B cell (primary cell): Measurements from ENCODE around the gene AOC2. TPM values are rescaled to one million over a fixed set of nuclear protein-coding genes. Genes with fewer than 3 reads are reported as not detected.

Experiments
- ATAC-seq: fragments of 200-7000 bp; cut with Tn5 transposase; one replicate; pipeline ENCODE4 v1.10.0; 2021; ENCODE audit warnings: low read depth, mild to moderate bottlenecking, moderate number of reproducible peaks, moderate library complexity
- CTCF ChIA-PET: fragments of 350-600 bp; sonication (Branson Sonifier 250); formaldehyde crosslinking; loops from one replicate; lab custom pipeline; 2021; ENCODE audit warnings: antibody characterized with exemption, inconsistent platforms; lab: Charles Lee
- POLR2A ChIA-PET: fragments of 350-600 bp; sonication (Branson Sonifier 250); formaldehyde crosslinking; loops from one replicate; lab custom pipeline; 2021; ENCODE audit warnings: antibody characterized with exemption; lab: Charles Lee
- DNase-seq: peaks from one replicate; pipeline ENCODE4 v3.0.0; 2013
- H2AFZ ChIP-seq: 2 replicates; pipeline ENCODE4 v1.6.1; 2012; ENCODE audit warnings: mild to moderate bottlenecking, low read depth, low read length; ENCODE audit not compliant: insufficient read depth, poor library complexity, severe bottlenecking
- H3K27ac ChIP-seq, 2 donors: 1 replicate in 1 of 2; 2 replicates in 1 of 2; pipeline ENCODE4 v1.5.1; 2012 to 2013; ENCODE audit warnings: low read length in 2 of 2, mild to moderate bottlenecking in 2 of 2, moderate library complexity in 1 of 2
- H3K27me3 ChIP-seq, 4 experiments: fragments of 200-600 bp in 1 of 4; sonication (generic) in 1 of 4; replicated peaks in 1 of 4; 1 replicate in 2 of 4; 2 replicates in 2 of 4; pipeline versions ENCODE4 v1.6.1 to v1.7.0; 2013 to 2016; ENCODE audit warnings: low read length in 3 of 4, mild to moderate bottlenecking in 2 of 4, mixed read lengths in 1 of 4, moderate library complexity in 1 of 4; ENCODE audit not compliant: insufficient read depth in 4 of 4, control insufficient read depth in 3 of 4; ENCODE audit errors: control extremely low read depth in 1 of 4
- H3K36me3 ChIP-seq, 2 experiments: replicated peaks in 1 of 2; 1 replicate in 1 of 2; 2 replicates in 1 of 2; pipeline versions ENCODE4 v1.6.1 to v1.7.1; 2013; ENCODE audit warnings: low read length in 1 of 2; ENCODE audit not compliant: insufficient read depth in 2 of 2, control insufficient read depth in 1 of 2; ENCODE audit errors: control extremely low read depth in 1 of 2, extremely low read depth in 1 of 2
- H3K4me1 ChIP-seq, 2 donors: fragments of 200-600 bp in 1 of 2; sonication (generic) in 1 of 2; 1 replicate in 1 of 2; 2 replicates in 1 of 2; pipeline versions ENCODE4 v1.5.1 to v1.6.1; 2013 to 2017; ENCODE audit warnings: low read length in 2 of 2; ENCODE audit not compliant: control insufficient read depth in 2 of 2, insufficient read depth in 2 of 2
- H3K4me2 ChIP-seq: replicated peaks from 2 replicates; pipeline ENCODE3; 2012; ENCODE audit warnings: mild to moderate bottlenecking, low read depth, low read length; ENCODE audit not compliant: poor library complexity, severe bottlenecking
- H3K4me3 ChIP-seq, 5 experiments: fragments of 200-600 bp in 1 of 5; sonication (generic) in 1 of 5; 1 replicate in 3 of 5; 2 replicates in 2 of 5; pipeline versions ENCODE4 v1.5.1 to v1.7.0; 2011 to 2016; ENCODE audit warnings: low read length in 4 of 5, mild to moderate bottlenecking in 4 of 5, low read depth in 2 of 5, control low read depth in 1 of 5, moderate library complexity in 1 of 5; ENCODE audit not compliant: insufficient read depth in 1 of 5; ENCODE audit errors: control extremely low read depth in 1 of 5, extremely low read depth in 1 of 5
- H3K79me2 ChIP-seq: fragments of 200-600 bp; sonication (generic); one replicate; pipeline ENCODE4 v1.6.0; 2016; ENCODE audit warnings: low read length; ENCODE audit not compliant: control insufficient read depth, insufficient read depth
- H3K9ac ChIP-seq: fragments of 200-600 bp; sonication (generic); 2 replicates; pipeline ENCODE4 v1.6.1; 2017; ENCODE audit warnings: mild to moderate bottlenecking, low read length, moderate library complexity
- H3K9me3 ChIP-seq, 3 donors: one replicate each; pipeline versions ENCODE4 v1.6.1 to v1.7.1; 2013; ENCODE audit warnings: low read length in 2 of 3; ENCODE audit not compliant: control insufficient read depth in 2 of 3, insufficient read depth in 1 of 3; ENCODE audit errors: control extremely low read depth in 1 of 3
- H4K20me1 ChIP-seq: 2 replicates; pipeline ENCODE4 v1.6.0; 2012; ENCODE audit warnings: mild to moderate bottlenecking, low read length; ENCODE audit not compliant: insufficient read depth, control insufficient read depth, poor library complexity, severe bottlenecking
- H3K27ac Mint-ChIP-seq: one replicate; pipeline ENCODE4 v1.8.0; 2021; ENCODE audit warnings: mixed read lengths
- H3K27me3 Mint-ChIP-seq: one replicate; pipeline ENCODE4 v1.8.0; 2021; ENCODE audit warnings: mixed read lengths
- H3K4me1 Mint-ChIP-seq: one replicate; pipeline ENCODE4 v1.8.0; 2021; ENCODE audit warnings: mixed read lengths
- H3K4me3 Mint-ChIP-seq: one replicate; pipeline ENCODE4 v1.8.0; 2021; ENCODE audit warnings: mixed read lengths
- H3K9me3 Mint-ChIP-seq: one replicate; pipeline ENCODE4 v1.8.0; 2022; ENCODE audit warnings: mixed read lengths; ENCODE audit not compliant: insufficient read depth
- EZH2 ChIP-seq: IDR thresholded peaks from 2 replicates; pipeline ENCODE4 v1.6.1; 2012; ENCODE audit warnings: borderline replicate concordance, low read depth, mild to moderate bottlenecking, moderate library complexity, low read length; ENCODE audit not compliant: insufficient read depth, poor library complexity, severe bottlenecking
- WGBS: methylation state at CpG from one replicate; pipeline ENCODE4 v1.1.5; 2013; ENCODE audit warnings: missing lambda C conversion rate; ENCODE audit not compliant: insufficient coverage; 5-methylcytosine and 5-hydroxymethylcytosine counted together
- intact Hi-C: fragments of 100-400 bp; cut with micrococcal nuclease; formaldehyde crosslinking; loops from one replicate; pipeline ENCODE4 v1.10.0; 2022
- polyA plus RNA-seq: library from polyadenylated mRNA; depleted of rRNA; stranded (reverse); fragments of >200 nt; gene quantifications from 2 replicates; pipeline ENCODE4 v1.2.3, GENCODE V29; 2012
- total RNA-seq, 2 donors: library from RNA; stranded (reverse); fragments of 120-200 nt in 1 of 2; gene quantifications; 1 replicate in 1 of 2; 2 replicates in 1 of 2; pipeline versions ENCODE4 v1.2.3 to v1.2.4, GENCODE V29; 2013 to 2022
- TF ChIP-seq, protein P1 (sequence below): fragments of 200-600 bp; IDR thresholded peaks from one replicate; pipeline ENCODE4 v1.8.0; 2022; ENCODE audit warnings: antibody characterized with exemption, mild to moderate bottlenecking

The AOC2 gene
- total and polyA plus RNA-seq, 2 donors (not counting 1 experiment from before 2014, with no cell fraction given) = 1.9 to 3.8 TPM

DNA sequence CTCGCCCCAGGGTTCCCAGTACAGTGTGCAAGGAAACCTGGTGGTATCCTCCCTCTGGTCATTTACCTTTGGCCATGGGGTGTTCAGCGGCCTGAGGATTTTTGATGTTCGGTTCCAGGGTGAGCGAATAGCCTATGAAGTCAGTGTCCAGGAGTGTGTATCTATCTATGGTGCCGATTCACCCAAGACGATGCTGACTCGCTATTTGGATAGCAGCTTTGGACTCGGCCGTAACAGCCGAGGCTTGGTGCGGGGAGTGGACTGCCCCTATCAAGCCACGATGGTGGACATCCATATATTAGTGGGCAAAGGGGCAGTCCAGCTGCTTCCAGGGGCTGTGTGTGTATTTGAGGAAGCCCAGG lies 1.2 kb downstream of the AOC2 start:
- intact Hi-C loops = loop anchor here (10.0 kb wide), 1 partner anchor 89 kb away; no protein-coding TSS in a partner anchor
- H3K9me3 Mint-ChIP-seq = no peaks in the 10 kb centered on the region
- H3K4me1 Mint-ChIP-seq = no peaks in the 10 kb centered on the region
- ATAC-seq (no peak), DNase-seq (no peak)
- WGBS = 83% methylated on average over 8 of the region's 12 CpGs
- H3K36me3 ChIP-seq = peaks cover 2 to 48% of the 10 kb centered on the region in 2 experiments
- no peaks in the 10 kb centered on the region for H3K9me3 ChIP-seq
- no peaks in the 10 kb centered on the region for H4K20me1 ChIP-seq
- H3K79me2 ChIP-seq = no peaks in the 10 kb centered on the region
- no peaks in the 10 kb centered on the region for H3K27me3 Mint-ChIP-seq
- H3K4me3 Mint-ChIP-seq = no peak overlapping the region
- no peak overlapping the region for H3K27ac Mint-ChIP-seq
- TF ChIP-seq, protein P1, sequence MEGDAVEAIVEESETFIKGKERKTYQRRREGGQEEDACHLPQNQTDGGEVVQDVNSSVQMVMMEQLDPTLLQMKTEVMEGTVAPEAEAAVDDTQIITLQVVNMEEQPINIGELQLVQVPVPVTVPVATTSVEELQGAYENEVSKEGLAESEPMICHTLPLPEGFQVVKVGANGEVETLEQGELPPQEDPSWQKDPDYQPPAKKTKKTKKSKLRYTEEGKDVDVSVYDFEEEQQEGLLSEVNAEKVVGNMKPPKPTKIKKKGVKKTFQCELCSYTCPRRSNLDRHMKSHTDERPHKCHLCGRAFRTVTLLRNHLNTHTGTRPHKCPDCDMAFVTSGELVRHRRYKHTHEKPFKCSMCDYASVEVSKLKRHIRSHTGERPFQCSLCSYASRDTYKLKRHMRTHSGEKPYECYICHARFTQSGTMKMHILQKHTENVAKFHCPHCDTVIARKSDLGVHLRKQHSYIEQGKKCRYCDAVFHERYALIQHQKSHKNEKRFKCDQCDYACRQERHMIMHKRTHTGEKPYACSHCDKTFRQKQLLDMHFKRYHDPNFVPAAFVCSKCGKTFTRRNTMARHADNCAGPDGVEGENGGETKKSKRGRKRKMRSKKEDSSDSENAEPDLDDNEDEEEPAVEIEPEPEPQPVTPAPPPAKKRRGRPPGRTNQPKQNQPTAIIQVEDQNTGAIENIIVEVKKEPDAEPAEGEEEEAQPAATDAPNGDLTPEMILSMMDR = no peak
- TF ChIP-seq EZH2 = no peak
- H3K9ac ChIP-seq = no peak overlapping the region
- CTCF ChIA-PET = interaction anchor here (0.5 to 3.7 kb wide), 4 partner anchors 103 to 352 kb away, joined by 3 to 30 read pairs (median 3); partner anchors contain the start of gene RPL27
- no peak overlapping the region for H2AFZ ChIP-seq
- H3K4me2 ChIP-seq = no peak overlapping the region
- H3K27ac ChIP-seq = no peak overlapping the region
- H3K4me1 ChIP-seq = no peaks in the 10 kb centered on the region
- POLR2A ChIA-PET = interaction anchor here (0.7 to 1.3 kb wide), 3 partner anchors 11 to 152 kb away, joined by 3 to 5 read pairs (median 4); no protein-coding TSS in a partner anchor
- no peaks in the 10 kb centered on the region for H3K27me3 ChIP-seq
- H3K4me3 ChIP-seq = no peak overlapping the region

DNA sequence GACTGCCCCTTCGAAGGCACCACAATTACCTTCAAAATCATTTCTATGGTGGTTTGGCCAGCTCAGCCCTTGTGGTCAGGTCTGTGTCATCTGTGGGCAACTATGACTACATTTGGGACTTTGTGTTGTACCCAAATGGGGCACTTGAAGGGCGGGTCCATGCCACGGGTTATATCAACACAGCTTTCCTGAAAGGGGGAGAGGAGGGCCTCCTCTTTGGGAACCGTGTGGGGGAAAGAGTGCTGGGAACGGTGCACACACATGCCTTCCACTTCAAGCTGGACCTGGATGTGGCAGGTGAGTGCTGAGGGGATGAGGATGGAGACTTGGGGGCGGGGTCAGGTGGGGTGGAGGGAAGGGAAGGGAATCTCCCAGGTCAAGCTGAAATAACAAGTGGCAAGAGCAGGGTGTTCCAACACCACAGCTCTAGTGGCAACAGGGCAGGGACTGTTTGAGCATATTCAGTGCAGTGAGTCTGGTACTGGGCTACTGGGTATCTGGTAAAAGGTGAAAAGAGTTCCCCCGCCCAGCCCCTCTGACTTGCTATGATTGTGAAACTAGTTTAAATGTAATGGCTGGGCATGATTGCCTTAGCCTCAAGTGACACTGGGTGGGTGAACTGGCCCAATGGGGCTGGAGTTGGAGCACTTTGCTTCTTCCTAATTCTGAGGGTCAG lies 1.7 kb downstream of the AOC2 start:
- POLR2A ChIA-PET = interaction anchor here (0.7 to 1.2 kb wide), 2 partner anchors 14 to 152 kb away, joined by 4 to 5 read pairs; no protein-coding TSS in a partner anchor
- CTCF ChIA-PET = interaction anchor here (0.5 to 3.7 kb wide), 4 partner anchors 102 to 352 kb away, joined by 3 to 30 read pairs (median 3); partner anchors contain the start of gene RPL27
- ATAC-seq = no peak

More for the DNA sequence above, 1.7 kb downstream of the AOC2 start:
- Histone ChIP-seq H3K4me3 (no peak overlapping the region), H3K4me1 (no peaks in the 10 kb centered on the region), H4K20me1 (no peaks in the 10 kb centered on the region), H3K36me3 (peaks cover 2 to 47% of the 10 kb centered on the region in 2 experiments), H3K79me2 (no peaks in the 10 kb centered on the region), H3K9me3 (no peaks in the 10 kb centered on the region), H3K27ac (no peak overlapping the region), H2AFZ (no peak overlapping the region), H3K27me3 (no peaks in the 10 kb centered on the region), H3K9ac (no peak overlapping the region), H3K4me2 (no peak overlapping the region)
- no peak overlapping the region for H3K4me3 Mint-ChIP-seq
- no peaks in the 10 kb centered on the region for H3K9me3 Mint-ChIP-seq
- no peak for DNase-seq
- no peaks in the 10 kb centered on the region for H3K4me1 Mint-ChIP-seq
- 74% methylated on average over 6 of the region's 7 CpGs for WGBS
- H3K27me3 Mint-ChIP-seq = no peaks in the 10 kb centered on the region
- intact Hi-C loops = loop anchor here (10.0 kb wide), 1 partner anchor 89 kb away; no protein-coding TSS in a partner anchor
- no peak overlapping the region for H3K27ac Mint-ChIP-seq
- TF ChIP-seq, protein P1 = no peak
- TF ChIP-seq EZH2 = no peak
